HepG2 (cell line): ENCODE data around the gene NDUFAF3. TPM values are rescaled to one million over a fixed set of nuclear protein-coding genes. Genes with fewer than 3 reads are reported as not detected.

Source experiments
- ATAC-seq: fragments of 200-7000 bp; cut with Tn5 transposase; 3 replicates; pipeline ENCODE4 v1.9.1; 2020; ENCODE audit warnings: mild to moderate bottlenecking, moderate library complexity
- BruUV-seq: library from RNA; stranded (reverse); fragments of 400-500 nt; replicated peaks from 2 replicates; lab custom pipeline; 2021; lab: Mats Ljungman, UMichigan
- CTCF ChIA-PET: fragments of 300-600 bp; formaldehyde crosslinking; extraction: SDS; loops from one replicate; lab custom pipeline; 2021; ENCODE audit warnings: low total read pairs, inconsistent platforms, low intra/inter-chr PET ratio; lab: Yijun Ruan, JAX
- POLR2A ChIA-PET: fragments of 350-600 bp; sonication (Branson Sonifier 250); formaldehyde crosslinking; loops from one replicate; lab custom pipeline; 2020; ENCODE audit warnings: antibody characterized with exemption, inconsistent platforms; lab: Yijun Ruan, JAX
- DNase-seq: peaks from one replicate; pipeline ENCODE4 v3.0.0-alpha.2; 2015; ENCODE audit warnings: low spot score
- FAIRE-seq: peaks from 3 replicates; lab custom pipeline; 2011; peaks lifted over from hg19 to GRCh38; lab: Jason Lieb, UNC
- H2AFZ ChIP-seq: one replicate; pipeline ENCODE4 v1.6.1; 2011; ENCODE audit warnings: low read length, inconsistent platforms
- H3K27ac ChIP-seq: fragments of 300-600 bp; 3 replicates; pipeline ENCODE4 v1.8.0; 2011; ENCODE audit warnings: mixed run types, mild to moderate bottlenecking, mixed read lengths, low read length, inconsistent platforms; ENCODE audit not compliant: insufficient read depth; ENCODE audit errors: extremely low read length
- H3K27me3 ChIP-seq, 2 experiments: fragments of 200-600 bp in 1 of 2; 2 replicates in 1 of 2; 3 replicates in 1 of 2; pipeline versions ENCODE4 v1.6.0 to v1.8.0; 2011; ENCODE audit warnings: low read length in 2 of 2, mild to moderate bottlenecking in 2 of 2, moderate library complexity in 2 of 2, inconsistent platforms in 1 of 2; ENCODE audit not compliant: insufficient read depth in 2 of 2, control insufficient read depth in 1 of 2
- H3K36me3 ChIP-seq, 2 experiments: fragments of 200-600 bp in 1 of 2; replicated peaks in 1 of 2; 2 replicates in 1 of 2; 3 replicates in 1 of 2; pipeline versions ENCODE4 v1.5.1 to v1.8.0; 2011; ENCODE audit warnings: low read length in 2 of 2, inconsistent platforms in 1 of 2; ENCODE audit not compliant: insufficient read depth in 2 of 2, control insufficient read depth in 1 of 2
- H3K4me1 ChIP-seq: 2 replicates; pipeline ENCODE4 v1.5.1; 2012; ENCODE audit warnings: low read length, inconsistent platforms; ENCODE audit not compliant: insufficient read depth
- H3K4me2 ChIP-seq: 2 replicates; pipeline ENCODE4 v1.6.0; 2011; ENCODE audit warnings: low read depth, low read length, inconsistent platforms
- H3K4me3 ChIP-seq, 3 experiments: fragments of 200-600 bp in 1 of 3; sonication (generic), shearing (Covaris generic) in 1 of 3; replicated peaks in 1 of 3; 2 replicates each; pipeline ENCODE4 v1.5.1; 2011 to 2016; ENCODE audit warnings: low read length in 3 of 3, inconsistent platforms in 2 of 3, low read depth in 2 of 3, mild to moderate bottlenecking in 2 of 3, control low read depth in 1 of 3, mixed read lengths in 1 of 3; ENCODE audit not compliant: insufficient read depth in 1 of 3
- H3K79me2 ChIP-seq: one replicate; pipeline ENCODE4 v1.6.1; 2011; ENCODE audit warnings: low read length, inconsistent platforms; ENCODE audit not compliant: insufficient read depth
- H3K9ac ChIP-seq: 2 replicates; pipeline ENCODE4 v1.6.0; 2011; ENCODE audit warnings: mild to moderate bottlenecking, low read depth, low read length, inconsistent platforms; ENCODE audit not compliant: insufficient read depth
- H3K9me3 ChIP-seq: 2 replicates; pipeline ENCODE4 v1.5.1; 2012; ENCODE audit warnings: mild to moderate bottlenecking, low read length
- H4K20me1 ChIP-seq: 2 replicates; pipeline ENCODE4 v1.6.0; 2011; ENCODE audit warnings: inconsistent platforms, mild to moderate bottlenecking, low read length, moderate library complexity; ENCODE audit not compliant: insufficient read depth
- MEIS1 ChIP-seq: sonication (generic); formaldehyde crosslinking; IDR thresholded peaks from 2 replicates; pipeline ENCODE4 v1.9.0; 2021; ENCODE audit warnings: mild to moderate bottlenecking, missing genetic modification reagents, moderate library complexity, borderline replicate concordance
- ZFP91 ChIP-seq: sonication (generic); formaldehyde crosslinking; IDR thresholded peaks from 2 replicates; pipeline ENCODE4 v1.9.0; 2022; ENCODE audit warnings: missing genetic modification reagents, mild to moderate bottlenecking, borderline replicate concordance
- ZNF407 ChIP-seq: sonication (generic); formaldehyde crosslinking; IDR thresholded peaks from one replicate; pipeline ENCODE4 v1.5.1; 2020; ENCODE audit warnings: mild to moderate bottlenecking, missing genetic modification reagents; ENCODE audit errors: not compliant biosample characterization
- ZNF784 ChIP-seq: sonication (generic); formaldehyde crosslinking; IDR thresholded peaks from 2 replicates; pipeline ENCODE4 v1.5.1; 2020; ENCODE audit warnings: missing genetic modification reagents, mild to moderate bottlenecking, borderline replicate concordance
- WGBS: methylation state at CpG from one replicate; pipeline ENCODE4 v1.1.6; 2017; ENCODE audit warnings: low lambda C conversion rate; 5-methylcytosine and 5-hydroxymethylcytosine counted together
- in situ Hi-C: cut with HindIII; loops from 2 replicates; pipeline ENCODE4 v1.10.0; 2017; ENCODE audit warnings: low pct_unique_long_range_greater_than_20kb; ENCODE audit not compliant: extremely low pct_ligation_motif_present
- intact Hi-C: fragments of 100-400 bp; cut with micrococcal nuclease; formaldehyde crosslinking; loops from one replicate; pipeline ENCODE4 v1.10.0; 2022; ENCODE audit not compliant: unreplicated experiment
- polyA plus RNA-seq, 8 experiments: library from polyadenylated mRNA; depleted of rRNA in 3 of 8; stranded (reverse) in 7 of 8; unstranded in 1 of 8; fragments of >200 nt; fragmentation: Illumina TruSeq in 4 of 8; extraction: Trizol in 4 of 8; gene quantifications; 2 replicates each; pipeline versions ENCODE4 v1.2.1 to v1.2.3, GENCODE V29; 2011 to 2016; ENCODE audit warnings: low read depth in 4 of 8, missing spikeins in 1 of 8, mixed read lengths in 1 of 8; ENCODE audit not compliant: insufficient read depth in 1 of 8
- total RNA-seq, 5 experiments: library from RNA; depleted of rRNA; stranded (reverse); fragments of >200 nt; fragmentation: Illumina TruSeq; extraction: Trizol; gene quantifications; 2 replicates each; pipeline ENCODE4 v1.2.3, GENCODE V29; 2016; ENCODE audit warnings: low read depth in 1 of 5

Gene NDUFAF3
- total and polyA plus RNA-seq, 2 of the 13 experiments (the other 11 are each of a cell fraction or from before 2014, with no cell fraction given) = 39.0 to 50.0 TPM

GRCh38 chr3:49004352-49005302 is 17.3 kb upstream of the NDUFAF3 start (continued):
- no peak for TF ChIP-seq ZNF407 (CRISPR knock-in tag)

- ATAC-seq = no peak
- CTCF ChIA-PET = no interaction called here
- WGBS = 96% methylated on average over 3 of the region's 3 CpGs
- Histone ChIP-seq H4K20me1 (peaks cover 8% of the 10 kb centered on the region), H3K36me3 (no peaks in the 10 kb centered on the region), H3K27ac (no peak overlapping the region), H3K9me3 (no peaks in the 10 kb centered on the region), H3K27me3 (no peaks in the 10 kb centered on the region), H2AFZ (no peak overlapping the region), H3K9ac (no peak overlapping the region), H3K79me2 (peaks cover 20% of the 10 kb centered on the region), H3K4me1 (peaks cover 75% of the 10 kb centered on the region), H3K4me3 (peak overlapping the region in 1 of 3 experiments; percentile 32; a peak in 1 of 6 replicates), H3K4me2 (peak overlapping the region; percentile 57; the same call in 1 of the 2 replicates)
- no peak for TF ChIP-seq ZNF784 (CRISPR knock-in tag)
- TF ChIP-seq MEIS1 (CRISPR knock-in tag) = no peak
- 0 out of 2 replicates have a peak, but pooled peaks have one; percentile 10 for TF ChIP-seq ZFP91 (CRISPR knock-in tag)
- no TSS peak for BruUV-seq
- FAIRE-seq = no peak
- intact Hi-C loops = no loop called here
- in situ Hi-C loops = no loop called here
- POLR2A ChIA-PET = interaction anchor here (0.7 to 12.8 kb wide), 3 partner anchors 17 to 88 kb away, joined by 3 to 280 read pairs (median 42); partner anchors contain the start of genes DALRD3, NDUFAF3 and QRICH1
- DNase-seq = no peak
These were observed 16.6 kb upstream of the NDUFAF3 start for GRCh38 chr3:49005303-49005680.
